Activated CD8-positive, alpha-beta T cell treated with anti-CD3 and anti-CD28 coated beads for 36 hours (primary cell): ENCODE measurements around the gene CLEC19A. TPM values are rescaled to one million over a fixed set of nuclear protein-coding genes. Genes with fewer than 3 reads are reported as not detected.

Experiments used
- ATAC-seq: fragments of 200-7000 bp; cut with Tn5 transposase; one replicate; pipeline ENCODE4 v1.10.0; 2021; ENCODE audit warnings: mild to moderate bottlenecking, moderate library complexity
- CTCF ChIA-PET: fragments of 350-600 bp; sonication (Branson Sonifier 250); formaldehyde crosslinking; loops from one replicate; lab custom pipeline; 2021; ENCODE audit warnings: antibody characterized with exemption; lab: Charles Lee
- POLR2A ChIA-PET: fragments of 350-600 bp; sonication (Branson Sonifier 250); formaldehyde crosslinking; loops from one replicate; lab custom pipeline; 2021; ENCODE audit warnings: antibody characterized with exemption; lab: Charles Lee
- DNase-seq: peaks from one replicate; pipeline ENCODE4 v3.0.0-alpha.2; 2020
- H3K27ac Mint-ChIP-seq: one replicate; pipeline ENCODE4 v1.8.0; 2021; ENCODE audit warnings: mild to moderate bottlenecking, mixed read lengths
- H3K27me3 Mint-ChIP-seq: one replicate; pipeline ENCODE4 v1.8.0; 2021; ENCODE audit warnings: mixed read lengths
- H3K36me3 Mint-ChIP-seq: one replicate; pipeline ENCODE4 v1.8.0; 2021; ENCODE audit warnings: low read depth, mixed read lengths
- H3K4me1 Mint-ChIP-seq: one replicate; pipeline ENCODE4 v1.8.0; 2021; ENCODE audit warnings: low read depth, mixed read lengths
- H3K4me3 Mint-ChIP-seq: one replicate; pipeline ENCODE4 v1.8.0; 2021; ENCODE audit warnings: mild to moderate bottlenecking, moderate library complexity, mixed read lengths
- H3K9me3 Mint-ChIP-seq: one replicate; pipeline ENCODE4 v1.8.0; 2021; ENCODE audit warnings: mixed read lengths
- CTCF ChIP-seq: fragments of 200-600 bp; IDR thresholded peaks from one replicate; pipeline ENCODE4 v1.8.0; 2022; ENCODE audit warnings: antibody characterized with exemption, mild to moderate bottlenecking
- intact Hi-C: fragments of 100-400 bp; cut with micrococcal nuclease; formaldehyde crosslinking; loops from one replicate; pipeline ENCODE4 v1.10.0; 2022
- total RNA-seq, 2 experiments: library from RNA; stranded (reverse); gene quantifications; one replicate each; pipeline ENCODE4 v1.2.3, GENCODE V29; 2021

Gene CLEC19A
- total RNA-seq, 2 experiments from 2014 or later: not detected

- H3K36me3 Mint-ChIP-seq: no peaks in the 10 kb centered on the region
- H3K4me3 Mint-ChIP-seq: no peak overlapping the region
- POLR2A ChIA-PET: no interaction called here
- H3K27ac Mint-ChIP-seq: no peak overlapping the region
- CTCF ChIA-PET: no interaction called here
- TF ChIP-seq CTCF: no peak
- intact Hi-C loops: no loop called here
- H3K27me3 Mint-ChIP-seq: peaks cover 4% of the 10 kb centered on the region
- DNase-seq: no peak
- H3K4me1 Mint-ChIP-seq: no peaks in the 10 kb centered on the region
- peaks cover 12% of the 10 kb centered on the region for H3K9me3 Mint-ChIP-seq
- no peak for ATAC-seq
These were observed 16.4 kb upstream of the CLEC19A start for GRCh38 chr16:19269098-19269497.

GRCh38 chr16:19274165-19274797 is 11.2 kb upstream of the CLEC19A start:
- intact Hi-C loops: no loop called here
- Mint-ChIP-seq H3K4me1 (no peaks in the 10 kb centered on the region), H3K36me3 (no peaks in the 10 kb centered on the region), H3K9me3 (no peaks in the 10 kb centered on the region), H3K4me3 (no peak overlapping the region), H3K27me3 (peaks cover 7% of the 10 kb centered on the region), H3K27ac (no peak overlapping the region)
- no peak for TF ChIP-seq CTCF
- no peak for ATAC-seq
- CTCF ChIA-PET: no interaction called here
- DNase-seq: no peak
- POLR2A ChIA-PET: no interaction called here

GRCh38 chr16:19278403-19278802 is 7.1 kb upstream of the CLEC19A start:
- ATAC-seq (no peak), DNase-seq (no peak)
- Mint-ChIP-seq H3K27ac (no peak overlapping the region), H3K9me3 (no peaks in the 10 kb centered on the region), H3K4me3 (no peak overlapping the region), H3K4me1 (no peaks in the 10 kb centered on the region), H3K27me3 (peaks cover 4% of the 10 kb centered on the region), H3K36me3 (no peaks in the 10 kb centered on the region)
- CTCF ChIA-PET: no interaction called here
- POLR2A ChIA-PET: no interaction called here
- intact Hi-C loops: no loop called here
- TF ChIP-seq CTCF: no peak

- Mint-ChIP-seq H3K27ac (no peak overlapping the region), H3K9me3 (peaks cover 2% of the 10 kb centered on the region), H3K4me3 (no peak overlapping the region), H3K27me3 (peaks cover 1% of the 10 kb centered on the region), H3K36me3 (no peaks in the 10 kb centered on the region), H3K4me1 (no peaks in the 10 kb centered on the region)
- ATAC-seq: no peak
- DNase-seq: no peak
- POLR2A ChIA-PET: interaction anchor here (0.5 kb wide), 1 partner anchor 12 kb away, joined by 3 read pairs; no protein-coding TSS in a partner anchor
- TF ChIP-seq CTCF: no peak
- CTCF ChIA-PET: no interaction called here
- intact Hi-C loops: no loop called here
These were observed 4.3 kb upstream of the CLEC19A start for GRCh38 chr16:19281246-19281645.

GRCh38 chr16:19282101-19282500 is 3.4 kb upstream of the CLEC19A start:
- no peak for ATAC-seq
- Mint-ChIP-seq H3K9me3 (peaks cover 2% of the 10 kb centered on the region), H3K4me1 (no peaks in the 10 kb centered on the region), H3K27me3 (no peaks in the 10 kb centered on the region), H3K4me3 (no peak overlapping the region), H3K27ac (no peak overlapping the region), H3K36me3 (no peaks in the 10 kb centered on the region)
- intact Hi-C loops: no loop called here
- TF ChIP-seq CTCF: no peak
- DNase-seq: no peak
- ChIA-PET POLR2A (interaction anchor here (0.5 kb wide), 1 partner anchor 11 kb away, joined by 3 read pairs; no protein-coding TSS in a partner anchor), CTCF (no interaction called here)
